Skeletal muscle tissue (tissue), 5 donors: Measurements from ENCODE around the gene PLPPR2. TPM values are rescaled to one million over a fixed set of nuclear protein-coding genes. Genes with fewer than 3 reads are reported as not detected.

ENCODE experiments used
- H3K27ac ChIP-seq: one replicate; pipeline ENCODE4 v1.7.0; 2013; ENCODE audit warnings: mild to moderate bottlenecking, low read depth, low read length, inconsistent platforms
- H3K27me3 ChIP-seq, 3 donors: one replicate each; pipeline ENCODE4 v1.7.0; 2013; ENCODE audit warnings: low read length in 3 of 3; ENCODE audit not compliant: control insufficient read depth in 3 of 3, insufficient read depth in 3 of 3
- H3K36me3 ChIP-seq, 3 donors: one replicate each; pipeline ENCODE4 v1.7.0; 2013; ENCODE audit warnings: low read length in 3 of 3; ENCODE audit not compliant: control insufficient read depth in 3 of 3, insufficient read depth in 3 of 3
- H3K4me1 ChIP-seq, 3 donors: one replicate each; pipeline ENCODE4 v1.7.0; 2013; ENCODE audit warnings: low read length in 3 of 3, mild to moderate bottlenecking in 3 of 3; ENCODE audit not compliant: control insufficient read depth in 3 of 3, insufficient read depth in 3 of 3
- H3K4me3 ChIP-seq, 3 donors: one replicate each; pipeline ENCODE4 v1.7.0; 2013; ENCODE audit warnings: low read length in 3 of 3
- H3K9ac ChIP-seq, 3 donors: one replicate each; pipeline ENCODE4 v1.7.0; 2013; ENCODE audit warnings: low read length in 3 of 3, mild to moderate bottlenecking in 3 of 3, moderate library complexity in 2 of 3, low read depth in 1 of 3
- H3K9me3 ChIP-seq, 3 donors: one replicate each; pipeline ENCODE4 v1.7.0; 2013; ENCODE audit warnings: low read length in 3 of 3; ENCODE audit not compliant: control insufficient read depth in 3 of 3
- small RNA-seq: library from RNA; depleted of rRNA; stranded (forward); fragments of <200 nt; gene quantifications from one replicate; pipeline ENCODE3, GENCODE V24; 2014
- total RNA-seq: library from RNA; depleted of rRNA; stranded (reverse); fragments of >200 nt; gene quantifications from one replicate; pipeline ENCODE4 v1.2.3, GENCODE V29; 2014
- donor health status: Osteomylitis.

Gene PLPPR2
- total RNA-seq, 1 donor from 2014 or later, result 4.7 TPM

DNA sequence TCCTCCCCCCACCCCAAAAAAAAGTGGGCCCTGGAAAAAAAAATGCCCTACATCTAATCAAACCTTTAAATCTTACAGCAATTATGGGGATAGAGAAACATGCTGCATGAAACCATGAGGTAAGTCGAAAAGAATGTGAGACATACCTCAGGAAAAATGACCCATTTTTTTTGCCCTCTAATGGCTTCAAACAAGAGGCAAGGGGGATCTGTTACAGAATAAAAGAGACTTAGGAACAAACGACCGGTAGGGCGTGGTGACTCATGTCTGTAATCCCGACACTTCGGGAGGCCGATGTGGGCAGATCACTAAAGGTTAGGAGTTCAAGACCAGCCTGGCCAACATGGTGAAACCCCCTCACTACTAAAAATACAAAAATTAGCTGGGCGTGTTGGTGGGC is 55.5 kb downstream of the PLPPR2 start:
- Histone ChIP-seq H3K4me3 (no peak overlapping the region), H3K9ac (no peak overlapping the region), H3K4me1 (no peaks in the 10 kb centered on the region), H3K9me3 (no peaks in the 10 kb centered on the region), H3K27ac (no peak overlapping the region), H3K36me3 (no peaks in the 10 kb centered on the region), H3K27me3 (peaks cover 3 to 10% (median 5%) of the 10 kb centered on the region in 3 donors)

DNA sequence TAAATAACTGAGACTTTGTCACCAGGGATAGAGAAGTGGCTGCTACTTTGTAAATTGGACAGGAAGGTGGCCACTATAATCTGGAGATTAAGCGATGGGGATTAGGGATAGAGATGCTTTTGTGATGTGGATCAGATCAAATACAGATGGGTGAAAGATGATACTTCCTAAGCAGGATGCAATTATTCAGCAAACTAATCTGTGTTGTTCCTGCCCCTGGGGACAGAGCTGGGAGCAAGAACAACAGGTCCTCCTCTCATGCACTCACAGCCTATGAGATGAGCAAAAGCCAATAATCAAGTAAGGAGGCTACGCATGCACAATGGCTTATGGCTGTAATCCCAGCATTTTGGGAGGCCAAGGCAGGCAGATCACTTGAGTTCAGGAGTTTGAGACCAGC is 59.3 kb downstream of the PLPPR2 start:
- Histone ChIP-seq H3K4me3 (no peak overlapping the region), H3K27me3 (peaks cover 9 to 22% (median 17%) of the 10 kb centered on the region in 3 donors), H3K36me3 (no peaks in the 10 kb centered on the region), H3K27ac (no peak overlapping the region), H3K4me1 (peaks cover 0 to 6% (median 4%) of the 10 kb centered on the region in 3 donors), H3K9ac (no peak overlapping the region), H3K9me3 (no peaks in the 10 kb centered on the region)

Small RNAs within 50 kb of the gene (small RNA-seq; reads per million reads assigned to genes)
- gene RF00019, result not detected

Other genes starting within 250 kb of the PLPPR2 start
- 12.0 TPM for gene SPC24, start 199.7 kb upstream of the PLPPR2 start, total RNA-seq
- gene KANK2, start 157.9 kb upstream of the PLPPR2 start, total RNA-seq, result 53.2 TPM
- gene ANGPTL8, start 115.8 kb upstream of the PLPPR2 start, total RNA-seq, result 3.1 TPM
- 16.2 TPM for gene DOCK6, start 92.9 kb upstream of the PLPPR2 start, total RNA-seq
- gene TSPAN16, start 59.3 kb upstream of the PLPPR2 start, total RNA-seq, result not detected
- gene RAB3D, start 15.8 kb upstream of the PLPPR2 start, total RNA-seq, result 9.9 TPM
- gene TMEM205, start 9.2 kb upstream of the PLPPR2 start, total RNA-seq, result 52.7 TPM
- gene CCDC159, start 8.9 kb upstream of the PLPPR2 start, total RNA-seq, result 7.8 TPM
- gene SWSAP1, start 19.2 kb downstream of the PLPPR2 start, total RNA-seq, result 0.52 TPM
- gene EPOR, start 28.9 kb downstream of the PLPPR2 start, total RNA-seq, result 2.1 TPM
- gene RGL3, start 63.9 kb downstream of the PLPPR2 start, total RNA-seq, result not detected
- not detected for gene ODAD3, start 79.7 kb downstream of the PLPPR2 start, total RNA-seq
- 67.8 TPM for gene PRKCSH, start 80.2 kb downstream of the PLPPR2 start, total RNA-seq
- not detected for gene ELAVL3, start 125.6 kb downstream of the PLPPR2 start, total RNA-seq
- 5.7 TPM for gene ZNF653, start 150.4 kb downstream of the PLPPR2 start, total RNA-seq
- gene ECSIT, start 173.7 kb downstream of the PLPPR2 start, total RNA-seq, result 43.8 TPM
- gene CNN1, start 183.4 kb downstream of the PLPPR2 start, total RNA-seq, result 28.7 TPM
- 16.2 TPM for gene ELOF1, start 203.8 kb downstream of the PLPPR2 start, total RNA-seq
- 3.7 TPM for gene ACP5, start 222.2 kb downstream of the PLPPR2 start, total RNA-seq
- gene ZNF627, start 242.1 kb downstream of the PLPPR2 start, total RNA-seq, result 30.8 TPM